ENCODE measurements around the gene CTNNA1. TPM values are rescaled to one million over a fixed set of nuclear protein-coding genes. Genes with fewer than 3 reads are reported as not detected.

CTNNA1 gene
- total RNA-seq, 1 experiment from 2014 or later, result 734 TPM

GRCh38 chr5:138778234-138778633 lies 25.0 kb downstream of the CTNNA1 start:
- Mint-ChIP-seq H3K9me3 (ENCODE audit: low read depth, unreplicated experiment) (no peaks in the 10 kb centered on the region), H3K27ac (ENCODE audit: unreplicated experiment) (no peak overlapping the region), H3K4me1 (ENCODE audit: low read depth, unreplicated experiment) (peaks cover 12% of the 10 kb centered on the region), H3K27me3 (ENCODE audit: unreplicated experiment) (no peaks in the 10 kb centered on the region), H3K36me3 (ENCODE audit: insufficient read depth, unreplicated experiment) (peaks cover 60% of the 10 kb centered on the region), H3K4me3 (ENCODE audit: low read depth, unreplicated experiment) (no peak overlapping the region)
- no peak for TF ChIP-seq CTCF (IDR thresholded peaks at IDR 0.05; ENCODE audit: unreplicated experiment)
- intact Hi-C loops (cut with micrococcal nuclease; ENCODE audit: unreplicated experiment), result no loop called here
- no TSS peak for BruUV-seq (replicated peaks)
- CTCF ChIA-PET, result no interaction called here
- no peak for DNase-seq

- Mint-ChIP-seq H3K36me3 (ENCODE audit: insufficient read depth, unreplicated experiment) (peaks cover 63% of the 10 kb centered on the region), H3K4me1 (ENCODE audit: low read depth, unreplicated experiment) (peaks cover 17% of the 10 kb centered on the region), H3K27me3 (ENCODE audit: unreplicated experiment) (no peaks in the 10 kb centered on the region), H3K9me3 (ENCODE audit: low read depth, unreplicated experiment) (no peaks in the 10 kb centered on the region), H3K4me3 (ENCODE audit: low read depth, unreplicated experiment) (no peak overlapping the region), H3K27ac (ENCODE audit: unreplicated experiment) (no peak overlapping the region)
- no peak for TF ChIP-seq CTCF (IDR thresholded peaks at IDR 0.05; ENCODE audit: unreplicated experiment)
- CTCF ChIA-PET, result no interaction called here
- no peak for DNase-seq
- BruUV-seq (replicated peaks), result TSS peak; percentile 10
- intact Hi-C loops (cut with micrococcal nuclease; ENCODE audit: unreplicated experiment), result loop anchor here (10.0 kb wide), 1 partner anchor 131 kb away; no protein-coding TSS in a partner anchor
Measured at GRCh38 chr5:138783976-138784375, 30.8 kb downstream of the CTNNA1 start.

- no peak for TF ChIP-seq CTCF (IDR thresholded peaks at IDR 0.05; ENCODE audit: unreplicated experiment)
- Mint-ChIP-seq H3K4me1 (ENCODE audit: low read depth, unreplicated experiment) (peaks cover 23% of the 10 kb centered on the region), H3K4me3 (ENCODE audit: low read depth, unreplicated experiment) (no peak overlapping the region), H3K27me3 (ENCODE audit: unreplicated experiment) (no peaks in the 10 kb centered on the region), H3K9me3 (ENCODE audit: low read depth, unreplicated experiment) (no peaks in the 10 kb centered on the region), H3K36me3 (ENCODE audit: insufficient read depth, unreplicated experiment) (peaks cover 57% of the 10 kb centered on the region), H3K27ac (ENCODE audit: unreplicated experiment) (no peak overlapping the region)
- intact Hi-C loops (cut with micrococcal nuclease; ENCODE audit: unreplicated experiment), result loop anchor here (10.0 kb wide), 1 partner anchor 130 kb away; no protein-coding TSS in a partner anchor
- CTCF ChIA-PET, result no interaction called here
- BruUV-seq (replicated peaks), result no TSS peak
- DNase-seq, result no peak
Measured at GRCh38 chr5:138784590-138784989, 31.4 kb downstream of the CTNNA1 start.

GRCh38 chr5:138789771-138790242 lies 36.6 kb downstream of the CTNNA1 start:
- peaks cover 52% of the 10 kb centered on the region for H3K36me3 Mint-ChIP-seq (ENCODE audit: insufficient read depth, unreplicated experiment)
- CTCF ChIA-PET, result interaction anchor here (0.6 to 1.3 kb wide), 13 partner anchors 10 to 473 kb away, joined by 3 to 7 read pairs (median 4); partner anchors contain the start of gene CTNNA1
- no TSS peak for BruUV-seq (replicated peaks)
- no peaks in the 10 kb centered on the region for H3K27me3 Mint-ChIP-seq (ENCODE audit: unreplicated experiment)
- no peak overlapping the region for H3K27ac Mint-ChIP-seq (ENCODE audit: unreplicated experiment)
- no peaks in the 10 kb centered on the region for H3K9me3 Mint-ChIP-seq (ENCODE audit: low read depth, unreplicated experiment)
- peaks cover 43% of the 10 kb centered on the region for H3K4me1 Mint-ChIP-seq (ENCODE audit: low read depth, unreplicated experiment)
- peak; percentile 52 for TF ChIP-seq CTCF (IDR thresholded peaks at IDR 0.05; ENCODE audit: unreplicated experiment)
- intact Hi-C loops (cut with micrococcal nuclease; ENCODE audit: unreplicated experiment), result loop anchor here (10.0 kb wide), 1 partner anchor 125 kb away; no protein-coding TSS in a partner anchor
- no peak overlapping the region for H3K4me3 Mint-ChIP-seq (ENCODE audit: low read depth, unreplicated experiment)
- peak; percentile 12 for DNase-seq

Measured in Calu3 (cell line).